ENCODE results near the gene MAP1B.

Gene MAP1B

GRCh38 chr5:72129725-72130124 is 22.4 kb downstream of the MAP1B start:
- no peak for DNase-seq (ENCODE audit: low read depth in 2 of 3, low spot score in 2 of 3)

GRCh38 chr5:72130351-72130761 is 23.1 kb downstream of the MAP1B start:
- no peak for DNase-seq (ENCODE audit: low read depth in 2 of 3, low spot score in 2 of 3)

- no peak for DNase-seq (ENCODE audit: low read depth in 2 of 3, low spot score in 2 of 3)
These were observed 26.1 kb downstream of the MAP1B start for GRCh38 chr5:72133212-72133990.

- no peak for DNase-seq (ENCODE audit: low read depth in 2 of 3, low spot score in 2 of 3)
These were observed 27.1 kb downstream of the MAP1B start for GRCh38 chr5:72134226-72134899.

- DNase-seq (ENCODE audit: low read depth in 2 of 3, low spot score in 2 of 3) = no peak
These were observed 30.6 kb downstream of the MAP1B start for GRCh38 chr5:72137826-72138409.

GRCh38 chr5:72138943-72139521 is 31.8 kb downstream of the MAP1B start:
- DNase-seq (ENCODE audit: low read depth in 2 of 3, low spot score in 2 of 3) = peak in 1 of 3 experiments; percentile 7

- no peak for DNase-seq (ENCODE audit: low read depth in 2 of 3, low spot score in 2 of 3)
These were observed 33.4 kb downstream of the MAP1B start for GRCh38 chr5:72140711-72141110.

GRCh38 chr5:72141440-72142355 is 34.4 kb downstream of the MAP1B start:
- no peak for DNase-seq (ENCODE audit: low read depth in 2 of 3, low spot score in 2 of 3)

- DNase-seq (ENCODE audit: low read depth in 2 of 3, low spot score in 2 of 3) = no peak
These were observed 37.5 kb downstream of the MAP1B start for GRCh38 chr5:72144762-72145161.

GRCh38 chr5:72145348-72145747 is 38.1 kb downstream of the MAP1B start:
- DNase-seq (ENCODE audit: low read depth in 2 of 3, low spot score in 2 of 3) = no peak

- no peak for DNase-seq (ENCODE audit: low read depth in 2 of 3, low spot score in 2 of 3)
These were observed 38.8 kb downstream of the MAP1B start for GRCh38 chr5:72146056-72146455.

GRCh38 chr5:72147569-72147968 is 40.3 kb downstream of the MAP1B start:
- DNase-seq (ENCODE audit: low read depth in 2 of 3, low spot score in 2 of 3) = no peak

- no peak for DNase-seq (ENCODE audit: low read depth in 2 of 3, low spot score in 2 of 3)
These were observed 42.5 kb downstream of the MAP1B start for GRCh38 chr5:72149742-72150141.

- DNase-seq (ENCODE audit: low read depth in 2 of 3, low spot score in 2 of 3) = no peak
These were observed 43.9 kb downstream of the MAP1B start for GRCh38 chr5:72151169-72151568.

- no peak for DNase-seq (ENCODE audit: low read depth in 2 of 3, low spot score in 2 of 3)
These were observed 44.4 kb downstream of the MAP1B start for GRCh38 chr5:72151646-72152045.

- DNase-seq (ENCODE audit: low read depth in 2 of 3, low spot score in 2 of 3) = no peak
These were observed 45.3 kb downstream of the MAP1B start for GRCh38 chr5:72152545-72152944.

GRCh38 chr5:72153551-72153950 is 46.3 kb downstream of the MAP1B start:
- no peak for DNase-seq (ENCODE audit: low read depth in 2 of 3, low spot score in 2 of 3)

- no peak for DNase-seq (ENCODE audit: low read depth in 2 of 3, low spot score in 2 of 3)
These were observed 46.9 kb downstream of the MAP1B start for GRCh38 chr5:72154076-72154756.

- DNase-seq (ENCODE audit: low read depth in 2 of 3, low spot score in 2 of 3) = no peak
These were observed 49.8 kb downstream of the MAP1B start for GRCh38 chr5:72156946-72157624.

GRCh38 chr5:72157625-72157962 is 50.3 kb downstream of the MAP1B start:
- no peak for DNase-seq (ENCODE audit: low read depth in 2 of 3, low spot score in 2 of 3)

Measured in activated CD8-positive, alpha-beta memory T cell treated with anti-CD3 and anti-CD28 coated beads for 48 hours (primary cell).